T-helper 1 cell (primary cell): ENCODE data around the gene CUEDC1.

Source experiments
- DNase-seq, 5 donors: peaks; one replicate each; pipeline ENCODE4 v3.0.0-alpha.2; 2012 to 2020

CUEDC1 gene

GRCh38 chr17:57830880-57831279 is 124.3 kb downstream of the CUEDC1 start:
- no peak for DNase-seq

- no peak for DNase-seq
Measured at GRCh38 chr17:57823469-57824401, 131.5 kb downstream of the CUEDC1 start.

GRCh38 chr17:57819867-57820266 is 135.3 kb downstream of the CUEDC1 start:
- no peak for DNase-seq

- DNase-seq = no peak
Measured at GRCh38 chr17:57819285-57819684, 135.9 kb downstream of the CUEDC1 start.

GRCh38 chr17:57818066-57818465 is 137.1 kb downstream of the CUEDC1 start:
- no peak for DNase-seq

GRCh38 chr17:57817299-57817698 is 137.9 kb downstream of the CUEDC1 start:
- DNase-seq = no peak

GRCh38 chr17:57814421-57814820 is 140.8 kb downstream of the CUEDC1 start:
- DNase-seq = no peak

GRCh38 chr17:57811638-57812280 is 143.5 kb downstream of the CUEDC1 start:
- no peak for DNase-seq
